Esophagus squamous epithelium (tissue), 5 donors: ENCODE measurements around the gene OR51E1. TPM values are rescaled to one million over a fixed set of nuclear protein-coding genes. Genes with fewer than 3 reads are reported as not detected.
A peak's percentile ranks its signal among the peaks of the same experiment; 100 is the strongest.

ENCODE experiments used
- DNase-seq: peaks from one replicate; lab custom pipeline; 2025; lab: John Stamatoyannopoulos, UW
- H3K27ac ChIP-seq, 4 donors: fragments of 200-600 bp; sonication (generic); one replicate each; pipeline ENCODE4 v1.5.1; 2016 to 2019; ENCODE audit warnings: mild to moderate bottlenecking in 1 of 4
- H3K27me3 ChIP-seq, 4 donors: fragments of 200-600 bp; sonication (generic); 1 replicate in 3 of 4; 2 replicates in 1 of 4; pipeline versions ENCODE4 v1.5.1 to v1.6.0; 2017 to 2021; ENCODE audit warnings: antibody characterized with exemption in 1 of 4
- H3K36me3 ChIP-seq, 3 donors: fragments of 200-600 bp; sonication (generic); one replicate each; pipeline ENCODE4 v1.5.1; 2016 to 2019
- H3K4me1 ChIP-seq, 3 donors: fragments of 200-600 bp; sonication (generic); one replicate each; pipeline ENCODE4 v1.5.1; 2017 to 2019
- H3K4me3 ChIP-seq, 4 donors: fragments of 200-600 bp; sonication (generic); 1 replicate in 3 of 4; 2 replicates in 1 of 4; pipeline ENCODE4 v1.5.1; 2016 to 2019; ENCODE audit warnings: mild to moderate bottlenecking in 2 of 4, moderate library complexity in 1 of 4
- H3K9me3 ChIP-seq, 3 donors: fragments of 200-600 bp; sonication (generic); one replicate each; pipeline ENCODE4 v1.5.1; 2016 to 2019
- POLR2A ChIP-seq, 4 donors: fragments of 450-650 bp; IDR thresholded peaks; one replicate each; pipeline ENCODE4 v1.6.1; 2017; ENCODE audit warnings: antibody characterized with exemption in 4 of 4, mild to moderate bottlenecking in 4 of 4, moderate library complexity in 3 of 4
- WGBS, 2 donors: methylation state at CpG; one replicate each; pipeline ENCODE4 v1.1.5; 2018; 5-methylcytosine and 5-hydroxymethylcytosine counted together
- intact Hi-C: fragments of 100-400 bp; cut with DNase I; formaldehyde crosslinking; loops from one replicate; pipeline ENCODE4 v1.15.0; 2022
- total RNA-seq, 4 donors: library from RNA; depleted of rRNA; stranded (reverse); fragments of >200 nt; gene quantifications; one replicate each; pipeline ENCODE4 v1.1.0, GENCODE V29; 2016
- TF ChIP-seq, protein P1 (sequence below), 6 experiments: fragments of 450-650 bp in 4 of 6; fragments of 200-600 bp in 2 of 6; sonication (generic) in 2 of 6; IDR thresholded peaks; one replicate each; pipeline ENCODE4 v1.5.1; 2016 to 2019; ENCODE audit warnings: antibody characterized with exemption in 6 of 6, mild to moderate bottlenecking in 4 of 6, moderate library complexity in 4 of 6
- donor health status: DM: yes; HTN: yes; CAD: no.

The OR51E1 gene, protein sequence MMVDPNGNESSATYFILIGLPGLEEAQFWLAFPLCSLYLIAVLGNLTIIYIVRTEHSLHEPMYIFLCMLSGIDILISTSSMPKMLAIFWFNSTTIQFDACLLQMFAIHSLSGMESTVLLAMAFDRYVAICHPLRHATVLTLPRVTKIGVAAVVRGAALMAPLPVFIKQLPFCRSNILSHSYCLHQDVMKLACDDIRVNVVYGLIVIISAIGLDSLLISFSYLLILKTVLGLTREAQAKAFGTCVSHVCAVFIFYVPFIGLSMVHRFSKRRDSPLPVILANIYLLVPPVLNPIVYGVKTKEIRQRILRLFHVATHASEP
- total RNA-seq: under 1 TPM in 1 of 4 donors, not detected in 3; 0.12 TPM

DNA sequence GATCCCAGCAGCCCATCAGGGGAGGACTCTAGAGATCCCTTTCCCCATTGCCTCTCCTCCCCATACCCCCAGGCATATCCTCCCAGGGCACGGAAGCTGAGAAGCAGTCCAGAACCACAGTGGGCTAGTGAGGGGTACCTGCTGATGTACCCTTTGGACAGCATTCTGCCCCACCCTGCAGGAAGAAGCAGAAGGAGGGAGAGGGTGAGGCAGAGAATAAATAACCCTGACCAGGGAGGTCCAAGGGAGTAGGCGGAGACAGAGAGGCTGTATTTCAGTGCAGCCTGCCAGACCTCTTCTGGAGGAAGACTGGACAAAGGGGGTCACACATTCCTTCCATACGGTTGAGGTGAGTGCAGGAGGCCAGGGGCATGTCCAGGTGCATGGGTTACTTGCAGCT, at the start of gene OR51E1:
Gene OR51E1 (plus strand): TSS at position 301 of the 400 bp plus-strand sequence. CDS start 8,545 bp downstream, outside the sequence.
- no peak for DNase-seq
- no peaks in the 10 kb centered on the region for H3K9me3 ChIP-seq
- H3K36me3 ChIP-seq: no peaks in the 10 kb centered on the region
- no peak for TF ChIP-seq POLR2A (IDR thresholded peaks at IDR 0.05)
- TF ChIP-seq, protein P1, sequence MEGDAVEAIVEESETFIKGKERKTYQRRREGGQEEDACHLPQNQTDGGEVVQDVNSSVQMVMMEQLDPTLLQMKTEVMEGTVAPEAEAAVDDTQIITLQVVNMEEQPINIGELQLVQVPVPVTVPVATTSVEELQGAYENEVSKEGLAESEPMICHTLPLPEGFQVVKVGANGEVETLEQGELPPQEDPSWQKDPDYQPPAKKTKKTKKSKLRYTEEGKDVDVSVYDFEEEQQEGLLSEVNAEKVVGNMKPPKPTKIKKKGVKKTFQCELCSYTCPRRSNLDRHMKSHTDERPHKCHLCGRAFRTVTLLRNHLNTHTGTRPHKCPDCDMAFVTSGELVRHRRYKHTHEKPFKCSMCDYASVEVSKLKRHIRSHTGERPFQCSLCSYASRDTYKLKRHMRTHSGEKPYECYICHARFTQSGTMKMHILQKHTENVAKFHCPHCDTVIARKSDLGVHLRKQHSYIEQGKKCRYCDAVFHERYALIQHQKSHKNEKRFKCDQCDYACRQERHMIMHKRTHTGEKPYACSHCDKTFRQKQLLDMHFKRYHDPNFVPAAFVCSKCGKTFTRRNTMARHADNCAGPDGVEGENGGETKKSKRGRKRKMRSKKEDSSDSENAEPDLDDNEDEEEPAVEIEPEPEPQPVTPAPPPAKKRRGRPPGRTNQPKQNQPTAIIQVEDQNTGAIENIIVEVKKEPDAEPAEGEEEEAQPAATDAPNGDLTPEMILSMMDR (IDR thresholded peaks at IDR 0.05): no peak
- intact Hi-C loops: no loop called here
- H3K4me1 ChIP-seq: peaks cover 0 to 5% (median 0%) of the 10 kb centered on the region in 3 donors
- H3K4me3 ChIP-seq: peak within 1 kb of the TSS in 1 of 4 donors; percentile 26
- no peaks in the 10 kb centered on the region for H3K27me3 ChIP-seq
- 54 to 84% methylated on average over 2 to 3 of the region's 3 CpGs for WGBS, 2 donors
- H3K27ac ChIP-seq: peak within 1 kb of the TSS in 1 of 4 donors; percentile 14

DNA sequence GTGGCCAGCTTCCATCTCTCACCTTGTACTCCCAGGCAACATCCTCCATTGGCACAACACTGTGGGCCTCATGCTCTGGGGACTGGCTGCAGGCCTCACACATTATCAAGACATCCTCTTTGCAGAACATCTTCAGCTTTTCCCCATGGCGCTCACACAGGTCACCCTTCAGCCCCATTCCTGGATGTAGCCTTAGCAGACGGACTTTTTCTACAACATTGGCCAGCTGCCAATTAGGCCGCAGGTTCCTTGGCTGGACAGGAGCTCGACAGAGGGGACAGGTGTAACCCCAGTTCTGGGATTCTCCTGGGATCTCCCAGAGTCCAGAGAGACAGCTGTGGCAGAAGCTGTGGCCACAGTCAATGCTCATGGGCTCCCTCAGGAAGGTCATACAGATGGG, 38.7 kb upstream of the OR51E1 start:
- TF ChIP-seq, protein P1 (IDR thresholded peaks at IDR 0.05): no peak
- Histone ChIP-seq H3K36me3 (peaks cover 4 to 52% (median 13%) of the 10 kb centered on the region in 3 donors), H3K4me1 (peaks cover 0 to 24% (median 10%) of the 10 kb centered on the region in 3 donors), H3K4me3 (no peak overlapping the region), H3K27ac (no peak overlapping the region), H3K9me3 (no peaks in the 10 kb centered on the region), H3K27me3 (no peaks in the 10 kb centered on the region)
- DNase-seq: no peak
- intact Hi-C loops: no loop called here
- WGBS, 2 donors: 92% methylated on average over 2 of the region's 4 CpGs; no CpG with 5 or more reads in 1 of the 2 donors

DNA sequence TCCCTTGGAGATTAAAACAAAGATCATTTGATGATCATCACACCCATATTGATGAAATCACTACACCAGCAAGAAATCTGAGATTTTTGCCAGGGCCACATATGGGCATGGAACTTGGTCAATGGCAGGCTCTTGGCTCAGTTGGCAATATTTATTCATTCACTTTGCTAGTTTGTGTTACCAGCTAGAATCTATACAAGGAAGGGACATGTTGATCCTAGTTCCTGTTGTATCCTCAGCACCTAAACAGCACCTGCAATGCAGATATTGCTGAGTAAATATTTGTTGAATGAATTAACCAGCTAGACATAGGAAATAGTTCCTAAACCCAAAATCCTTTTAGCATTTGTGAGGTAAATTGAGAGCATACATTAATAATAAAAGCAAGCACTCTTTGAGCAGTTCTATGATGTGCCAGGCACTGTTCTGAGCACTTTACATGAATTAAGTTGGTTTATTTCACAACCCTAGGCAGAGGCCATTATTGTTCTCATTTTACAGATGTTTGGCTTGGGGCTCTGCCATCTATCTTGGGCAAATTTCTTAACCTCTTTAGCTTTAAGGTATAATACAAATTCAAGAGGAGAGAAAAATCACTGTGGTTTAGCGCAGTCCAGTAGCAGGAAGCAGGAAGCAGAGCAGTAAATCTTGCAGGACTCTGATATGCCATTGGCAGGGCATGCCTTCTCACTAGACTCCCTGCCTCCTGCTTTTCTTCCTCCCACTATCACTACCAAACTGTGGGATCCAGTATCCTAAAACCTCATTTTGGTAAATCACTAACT, 37.4 kb upstream of the OR51E1 start:
- intact Hi-C loops: no loop called here
- H3K4me3 ChIP-seq: peak overlapping the region in 3 of 4 donors; percentile 60 to 85 (median 74)
- WGBS, 2 donors: 36 to 67% methylated on average over 1 of the region's 1 CpG

DNA sequence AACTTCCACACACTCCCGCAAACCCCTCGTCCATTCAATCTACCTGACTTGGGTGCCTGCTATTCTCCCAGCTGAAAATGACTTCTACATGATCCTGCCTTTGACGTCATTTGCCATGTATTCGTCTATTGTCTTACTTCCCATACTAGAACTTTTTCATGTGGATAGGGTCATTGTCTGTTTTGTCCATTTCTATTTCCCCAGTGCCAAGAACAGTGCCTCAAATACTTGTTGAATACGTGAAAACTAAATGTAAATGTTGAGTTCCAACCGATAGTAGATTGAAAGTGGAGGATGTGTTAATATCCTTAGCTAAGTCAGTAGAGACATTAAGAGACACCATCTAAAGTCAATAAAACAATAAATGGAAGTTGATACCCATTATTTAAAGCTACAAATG, 36.7 kb upstream of the OR51E1 start:
- DNase-seq: no peak
- peak overlapping the region in 3 of 4 donors; percentile 90 to 91 (median 91) for H3K27ac ChIP-seq
- no peaks in the 10 kb centered on the region for H3K9me3 ChIP-seq
- 32 to 46% methylated on average over 6 of the region's 6 CpGs for WGBS, 2 donors
- H3K4me1 ChIP-seq: peaks cover 0 to 30% (median 10%) of the 10 kb centered on the region in 3 donors
- H3K4me3 ChIP-seq: peak overlapping the region; percentile 57 to 85 (median 67)
- intact Hi-C loops: no loop called here
- H3K36me3 ChIP-seq: peaks cover 0 to 31% (median 0%) of the 10 kb centered on the region in 3 donors
- no peaks in the 10 kb centered on the region for H3K27me3 ChIP-seq
- TF ChIP-seq, protein P1 (IDR thresholded peaks at IDR 0.05): no peak
- TF ChIP-seq POLR2A (IDR thresholded peaks at IDR 0.05): no peak

More for the DNA sequence above, 37.4 kb upstream of the OR51E1 start:
- TF ChIP-seq, protein P1 (IDR thresholded peaks at IDR 0.05): no peak
- H3K36me3 ChIP-seq: peaks cover 0 to 38% (median 7%) of the 10 kb centered on the region in 3 donors
- peaks cover 0 to 30% (median 10%) of the 10 kb centered on the region in 3 donors for H3K4me1 ChIP-seq
- DNase-seq: no peak
- H3K27ac ChIP-seq: peak overlapping the region in 2 of 4 donors; percentile 34 to 91
- no peaks in the 10 kb centered on the region for H3K27me3 ChIP-seq
- no peaks in the 10 kb centered on the region for H3K9me3 ChIP-seq
